Measurements from ENCODE around the gene AK2.
A peak's percentile ranks its signal among the peaks of the same experiment; 100 is the strongest.

AK2 gene

GRCh38 chr1:33013791-33014190 is 22.9 kb downstream of the AK2 start:
- TF ChIP-seq CTCF (IDR thresholded peaks at IDR 0.05): no peak
- no peak overlapping the region for H3K27ac ChIP-seq
- DNase-seq (ENCODE audit: low spot score): no peak
- H3K4me3 ChIP-seq: no peak overlapping the region

GRCh38 chr1:33012165-33012564 is 24.5 kb downstream of the AK2 start:
- H3K4me3 ChIP-seq: no peak overlapping the region
- no peak for TF ChIP-seq CTCF (IDR thresholded peaks at IDR 0.05)
- no peak for DNase-seq (ENCODE audit: low spot score)
- peak overlapping the region; percentile 66 to 83 for H3K27ac ChIP-seq

GRCh38 chr1:33010932-33011731 is 25.6 kb downstream of the AK2 start:
- Histone ChIP-seq H3K4me3 (peak overlapping the region; percentile 23), H3K27ac (peak overlapping the region; percentile 66 to 83)
- DNase-seq (ENCODE audit: low spot score): no peak
- TF ChIP-seq CTCF (IDR thresholded peaks at IDR 0.05): no peak

GRCh38 chr1:33009561-33009960 is 27.1 kb downstream of the AK2 start:
- Histone ChIP-seq H3K27ac (no peak overlapping the region), H3K4me3 (no peak overlapping the region)
- no peak for TF ChIP-seq CTCF (IDR thresholded peaks at IDR 0.05)
- no peak for DNase-seq (ENCODE audit: low spot score)

GRCh38 chr1:33008051-33008914 is 28.4 kb downstream of the AK2 start:
- DNase-seq (ENCODE audit: low spot score): no peak
- Histone ChIP-seq H3K4me3 (no peak overlapping the region), H3K27ac (no peak overlapping the region)
- no peak for TF ChIP-seq CTCF (IDR thresholded peaks at IDR 0.05)

GRCh38 chr1:33007190-33008050 is 29.3 kb downstream of the AK2 start:
- no peak overlapping the region for H3K27ac ChIP-seq
- no peak for DNase-seq (ENCODE audit: low spot score)
- TF ChIP-seq CTCF (IDR thresholded peaks at IDR 0.05): no peak
- no peak overlapping the region for H3K4me3 ChIP-seq

All from coronary artery (tissue), 2 donors.